HepG2 (cell line): Measurements from ENCODE around the gene ARFGAP1. TPM values are rescaled to one million over a fixed set of nuclear protein-coding genes. Genes with fewer than 3 reads are reported as not detected.

Source experiments
- DMAP1 ChIP-seq: IDR thresholded peaks from 2 replicates; pipeline ENCODE4 v1.6.1; 2016
- FOXM1 ChIP-seq: sonication (generic); formaldehyde crosslinking; IDR thresholded peaks from 2 replicates; pipeline ENCODE4 v1.5.0; 2020; ENCODE audit warnings: missing genetic modification reagents
- HIVEP1 ChIP-seq: sonication (generic); formaldehyde crosslinking; IDR thresholded peaks from 2 replicates; pipeline ENCODE4 v1.4.0; 2020; ENCODE audit warnings: mild to moderate bottlenecking, missing genetic modification reagents
- HNF4A ChIP-seq: sonication (generic); formaldehyde crosslinking; IDR thresholded peaks from 2 replicates; pipeline ENCODE4 v1.4.0; 2020; ENCODE audit warnings: missing genetic modification reagents
- HOXA3 ChIP-seq: sonication (generic); formaldehyde crosslinking; IDR thresholded peaks from 2 replicates; pipeline ENCODE4 v1.5.0; 2020; ENCODE audit warnings: missing genetic modification reagents
- HOXA5 ChIP-seq: sonication (generic); formaldehyde crosslinking; IDR thresholded peaks from 2 replicates; pipeline ENCODE4 v1.4.0; 2020; ENCODE audit warnings: missing genetic modification reagents
- ISL2 ChIP-seq: sonication (generic); formaldehyde crosslinking; IDR thresholded peaks from 2 replicates; pipeline ENCODE4 v1.5.0; 2020; ENCODE audit warnings: missing genetic modification reagents
- KAT8 ChIP-seq: IDR thresholded peaks from 2 replicates; pipeline ENCODE4 v1.6.1; 2016; ENCODE audit warnings: missing genetic modification reagents, missing compliant biosample characterization
- KLF12 ChIP-seq: sonication (generic); formaldehyde crosslinking; IDR thresholded peaks from 2 replicates; pipeline ENCODE4 v1.4.0; 2020; ENCODE audit warnings: missing genetic modification reagents, borderline replicate concordance
- MXI1 ChIP-seq: IDR thresholded peaks from 3 replicates; pipeline ENCODE4 v1.6.1; 2012; ENCODE audit warnings: low read depth, low read length, inconsistent platforms, borderline replicate concordance
- PHF20 ChIP-seq: sonication (generic); formaldehyde crosslinking; IDR thresholded peaks from 2 replicates; pipeline ENCODE4 v1.5.0; 2020; ENCODE audit warnings: mild to moderate bottlenecking, missing genetic modification reagents
- PTBP1 ChIP-seq: fragments of 200-400 bp; formaldehyde crosslinking; IDR thresholded peaks from 2 replicates; pipeline ENCODE4 v1.6.1; 2018; ENCODE audit warnings: low read length, low read depth; ENCODE audit not compliant: poor library complexity, severe bottlenecking
- RNF2 ChIP-seq: fragments of 450-650 bp; conservative IDR thresholded peaks from 2 replicates; pipeline ENCODE4 v1.6.1; 2016; ENCODE audit warnings: low read depth
- RXRB ChIP-seq: IDR thresholded peaks from 2 replicates; pipeline ENCODE4 v1.6.1; 2016; ENCODE audit warnings: borderline replicate concordance, missing genetic modification reagents, missing compliant biosample characterization
- TBX2 ChIP-seq: sonication (generic); formaldehyde crosslinking; IDR thresholded peaks from 2 replicates; pipeline ENCODE4 v1.5.0; 2020; ENCODE audit warnings: missing genetic modification reagents, mild to moderate bottlenecking, borderline replicate concordance
- YEATS2 ChIP-seq: sonication (generic); formaldehyde crosslinking; IDR thresholded peaks from 2 replicates; pipeline ENCODE4 v1.4.0; 2020; ENCODE audit warnings: missing genetic modification reagents, borderline replicate concordance
- ZBTB42 ChIP-seq: sonication (generic); formaldehyde crosslinking; IDR thresholded peaks from 2 replicates; pipeline ENCODE4 v1.5.0; 2020; ENCODE audit warnings: mild to moderate bottlenecking, missing genetic modification reagents
- ZBTB7B ChIP-seq: sonication (generic); formaldehyde crosslinking; IDR thresholded peaks from 2 replicates; pipeline ENCODE4 v1.4.0; 2020; ENCODE audit warnings: missing genetic modification reagents
- ZNF207 ChIP-seq: fragments of 450-650 bp; IDR thresholded peaks from 2 replicates; pipeline ENCODE4 v1.6.1; 2016; ENCODE audit warnings: antibody characterized with exemption, borderline replicate concordance
- ZNF607 ChIP-seq: sonication (generic); formaldehyde crosslinking; IDR thresholded peaks from 2 replicates; pipeline ENCODE4 v1.5.1; 2020; ENCODE audit warnings: missing genetic modification reagents, mild to moderate bottlenecking, borderline replicate concordance
- ZNF644 ChIP-seq: IDR thresholded peaks from 2 replicates; pipeline ENCODE4 v1.6.1; 2016; ENCODE audit warnings: low read depth
- ZNF709 ChIP-seq: sonication (generic); formaldehyde crosslinking; IDR thresholded peaks from 2 replicates; pipeline ENCODE4 v1.5.0; 2020; ENCODE audit warnings: mild to moderate bottlenecking, missing genetic modification reagents
- ZSCAN31 ChIP-seq: sonication (generic); formaldehyde crosslinking; IDR thresholded peaks from 2 replicates; pipeline ENCODE4 v1.5.0; 2020; ENCODE audit warnings: low read depth, mild to moderate bottlenecking, missing genetic modification reagents
- ZSCAN9 ChIP-seq: IDR thresholded peaks from 2 replicates; pipeline ENCODE4 v1.6.1; 2016; ENCODE audit warnings: borderline replicate concordance
- polyA plus RNA-seq, 8 experiments: library from polyadenylated mRNA; depleted of rRNA in 3 of 8; stranded (reverse) in 7 of 8; unstranded in 1 of 8; fragments of >200 nt; fragmentation: Illumina TruSeq in 4 of 8; extraction: Trizol in 4 of 8; gene quantifications; 2 replicates each; pipeline versions ENCODE4 v1.2.1 to v1.2.3, GENCODE V29; 2011 to 2016; ENCODE audit warnings: low read depth in 4 of 8, missing spikeins in 1 of 8, mixed read lengths in 1 of 8; ENCODE audit not compliant: insufficient read depth in 1 of 8
- total RNA-seq, 5 experiments: library from RNA; depleted of rRNA; stranded (reverse); fragments of >200 nt; fragmentation: Illumina TruSeq; extraction: Trizol; gene quantifications; 2 replicates each; pipeline ENCODE4 v1.2.3, GENCODE V29; 2016; ENCODE audit warnings: low read depth in 1 of 5
- TF ChIP-seq, protein P1 (sequence below): sonication (generic); formaldehyde crosslinking; IDR thresholded peaks from 2 replicates; pipeline ENCODE4 v1.5.1; 2020; ENCODE audit warnings: mild to moderate bottlenecking, missing genetic modification reagents, moderate library complexity
- TF ChIP-seq, protein P2 (sequence below): sonication (generic); formaldehyde crosslinking; IDR thresholded peaks from 2 replicates; pipeline ENCODE4 v1.9.0; 2021; ENCODE audit warnings: missing genetic modification reagents, borderline replicate concordance
- TF ChIP-seq, protein P3 (sequence below): sonication (generic); formaldehyde crosslinking; IDR thresholded peaks from 2 replicates; pipeline ENCODE4 v1.4.0; 2020; ENCODE audit warnings: missing genetic modification reagents, borderline replicate concordance

Gene ARFGAP1
- total and polyA plus RNA-seq, 2 of the 13 experiments (the other 11 are each of a cell fraction or from before 2014, with no cell fraction given): 132 TPM

DNA sequence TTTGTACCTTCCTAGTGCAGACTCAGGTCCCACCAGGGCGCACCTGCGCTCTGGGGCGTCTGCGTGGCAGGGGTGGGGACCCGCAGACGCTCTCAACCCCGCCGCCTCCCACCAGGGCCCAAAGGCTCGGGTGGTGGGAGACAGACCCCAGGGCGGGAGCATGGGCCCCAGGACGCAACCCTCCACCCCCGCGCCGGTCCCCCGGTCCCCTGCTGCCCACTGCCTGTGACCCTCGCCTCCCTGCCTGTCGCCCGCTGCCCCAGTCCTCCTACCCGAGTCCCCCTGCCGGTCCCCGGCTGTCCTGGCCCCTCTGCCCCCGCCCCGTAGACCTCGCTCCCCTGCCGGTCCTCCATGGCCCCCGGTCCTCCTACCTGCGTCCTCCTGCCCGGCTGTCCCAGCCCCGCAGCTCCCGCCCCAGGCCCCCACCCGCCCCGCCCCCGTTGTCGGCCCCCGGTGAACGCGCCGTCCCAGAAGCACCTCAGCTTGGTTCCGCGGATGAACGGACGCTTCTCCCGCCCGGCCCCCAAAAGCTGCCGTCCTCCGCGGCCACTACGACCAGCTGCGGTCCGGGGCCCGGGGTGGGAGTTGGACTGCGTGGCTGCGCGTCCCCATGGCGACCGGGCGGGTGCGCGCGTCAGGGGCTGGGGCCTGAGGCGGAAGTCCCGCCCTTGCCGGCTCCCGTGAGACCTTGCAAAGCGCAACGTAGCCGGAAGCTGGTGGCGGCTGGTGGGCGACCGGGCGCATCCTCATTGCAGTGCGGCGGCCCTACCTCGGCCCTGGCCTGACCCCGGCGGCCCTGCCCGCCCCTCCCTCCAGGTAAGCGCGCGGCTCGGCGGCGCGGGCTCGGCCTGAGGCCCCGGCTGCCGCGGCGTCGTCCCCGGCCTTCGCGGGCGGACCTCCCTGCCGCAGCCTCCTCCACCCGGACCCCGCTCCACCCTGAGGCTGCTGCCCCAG is at the start of gene ARFGAP1 (continued):
- TF ChIP-seq, protein P1, sequence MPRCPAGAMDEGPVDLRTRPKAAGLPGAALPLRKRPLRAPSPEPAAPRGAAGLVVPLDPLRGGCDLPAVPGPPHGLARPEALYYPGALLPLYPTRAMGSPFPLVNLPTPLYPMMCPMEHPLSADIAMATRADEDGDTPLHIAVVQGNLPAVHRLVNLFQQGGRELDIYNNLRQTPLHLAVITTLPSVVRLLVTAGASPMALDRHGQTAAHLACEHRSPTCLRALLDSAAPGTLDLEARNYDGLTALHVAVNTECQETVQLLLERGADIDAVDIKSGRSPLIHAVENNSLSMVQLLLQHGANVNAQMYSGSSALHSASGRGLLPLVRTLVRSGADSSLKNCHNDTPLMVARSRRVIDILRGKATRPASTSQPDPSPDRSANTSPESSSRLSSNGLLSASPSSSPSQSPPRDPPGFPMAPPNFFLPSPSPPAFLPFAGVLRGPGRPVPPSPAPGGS (CRISPR knock-in tag): peak; percentile 53; the same call in 1 of the 2 replicates
- no peak for TF ChIP-seq FOXM1 (CRISPR knock-in tag)
- TF ChIP-seq ZBTB42 (CRISPR knock-in tag): no peak
- TF ChIP-seq ZNF607 (CRISPR knock-in tag): no peak; the same call in 1 of the 2 replicates
- TF ChIP-seq MXI1: peak; percentile 99
- peak; percentile 78 for TF ChIP-seq DMAP1 (CRISPR knock-in tag)
- TF ChIP-seq, protein P2, sequence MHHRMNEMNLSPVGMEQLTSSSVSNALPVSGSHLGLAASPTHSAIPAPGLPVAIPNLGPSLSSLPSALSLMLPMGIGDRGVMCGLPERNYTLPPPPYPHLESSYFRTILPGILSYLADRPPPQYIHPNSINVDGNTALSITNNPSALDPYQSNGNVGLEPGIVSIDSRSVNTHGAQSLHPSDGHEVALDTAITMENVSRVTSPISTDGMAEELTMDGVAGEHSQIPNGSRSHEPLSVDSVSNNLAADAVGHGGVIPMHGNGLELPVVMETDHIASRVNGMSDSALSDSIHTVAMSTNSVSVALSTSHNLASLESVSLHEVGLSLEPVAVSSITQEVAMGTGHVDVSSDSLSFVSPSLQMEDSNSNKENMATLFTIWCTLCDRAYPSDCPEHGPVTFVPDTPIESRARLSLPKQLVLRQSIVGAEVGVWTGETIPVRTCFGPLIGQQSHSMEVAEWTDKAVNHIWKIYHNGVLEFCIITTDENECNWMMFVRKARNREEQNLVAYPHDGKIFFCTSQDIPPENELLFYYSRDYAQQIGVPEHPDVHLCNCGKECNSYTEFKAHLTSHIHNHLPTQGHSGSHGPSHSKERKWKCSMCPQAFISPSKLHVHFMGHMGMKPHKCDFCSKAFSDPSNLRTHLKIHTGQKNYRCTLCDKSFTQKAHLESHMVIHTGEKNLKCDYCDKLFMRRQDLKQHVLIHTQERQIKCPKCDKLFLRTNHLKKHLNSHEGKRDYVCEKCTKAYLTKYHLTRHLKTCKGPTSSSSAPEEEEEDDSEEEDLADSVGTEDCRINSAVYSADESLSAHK (CRISPR knock-in tag): 0 out of 2 replicates have a peak, but pooled peaks have one; percentile 63
- no peak for TF ChIP-seq PTBP1
- peak; percentile 83 for TF ChIP-seq ZSCAN31 (CRISPR knock-in tag)
- peak; percentile 71; the same call in 1 of the 2 replicates for TF ChIP-seq RNF2
- TF ChIP-seq HNF4A (CRISPR knock-in tag): 0 out of 2 replicates have a peak, but pooled peaks have one; percentile 11
- peak; percentile 96 for TF ChIP-seq YEATS2 (CRISPR knock-in tag)
- peak; percentile 66 for TF ChIP-seq ISL2 (CRISPR knock-in tag)
- TF ChIP-seq KAT8 (CRISPR knock-in tag): peak; percentile 94
- no peak for TF ChIP-seq ZNF207
- TF ChIP-seq HOXA5 (CRISPR knock-in tag): peak; percentile 56; the same call in 1 of the 2 replicates
- peak; percentile 78 for TF ChIP-seq KLF12
- TF ChIP-seq, protein P3, sequence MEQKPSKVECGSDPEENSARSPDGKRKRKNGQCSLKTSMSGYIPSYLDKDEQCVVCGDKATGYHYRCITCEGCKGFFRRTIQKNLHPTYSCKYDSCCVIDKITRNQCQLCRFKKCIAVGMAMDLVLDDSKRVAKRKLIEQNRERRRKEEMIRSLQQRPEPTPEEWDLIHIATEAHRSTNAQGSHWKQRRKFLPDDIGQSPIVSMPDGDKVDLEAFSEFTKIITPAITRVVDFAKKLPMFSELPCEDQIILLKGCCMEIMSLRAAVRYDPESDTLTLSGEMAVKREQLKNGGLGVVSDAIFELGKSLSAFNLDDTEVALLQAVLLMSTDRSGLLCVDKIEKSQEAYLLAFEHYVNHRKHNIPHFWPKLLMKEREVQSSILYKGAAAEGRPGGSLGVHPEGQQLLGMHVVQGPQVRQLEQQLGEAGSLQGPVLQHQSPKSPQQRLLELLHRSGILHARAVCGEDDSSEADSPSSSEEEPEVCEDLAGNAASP (CRISPR knock-in tag): peak; percentile 81
- TF ChIP-seq TBX2 (CRISPR knock-in tag): peak; percentile 66
- TF ChIP-seq RXRB (CRISPR knock-in tag): peak; percentile 58; the same call in 1 of the 2 replicates
- TF ChIP-seq ZSCAN9 (CRISPR knock-in tag): peak; percentile 82; the same call in 1 of the 2 replicates
- TF ChIP-seq ZBTB7B: peak; percentile 89
- peak; percentile 95 for TF ChIP-seq HOXA3 (CRISPR knock-in tag)
- no peak for TF ChIP-seq ZNF644
- peak; percentile 76; the same call in 1 of the 2 replicates for TF ChIP-seq ZNF709 (CRISPR knock-in tag)
- peak; percentile 93 for TF ChIP-seq PHF20 (CRISPR knock-in tag)
- TF ChIP-seq HIVEP1 (CRISPR knock-in tag): no peak
